Trophoblast cell (in vitro differentiated cells and primary cell): ENCODE results near the gene SLC51B.
A peak's percentile ranks its signal among the peaks of the same experiment; 100 is the strongest.

ENCODE experiments used
- DNase-seq, 2 donors: peaks; one replicate each; pipeline ENCODE4 v3.0.0-alpha.2; 2016
- H2AFZ ChIP-seq: 2 replicates; pipeline ENCODE4 v1.6.1; 2013; ENCODE audit warnings: low read length, moderate library complexity, mild to moderate bottlenecking; ENCODE audit not compliant: insufficient read depth, poor library complexity
- H2AK5ac ChIP-seq: 2 replicates; pipeline ENCODE4 v1.6.1; 2013; ENCODE audit warnings: mild to moderate bottlenecking, low read length
- H2BK120ac ChIP-seq: 2 replicates; pipeline ENCODE4 v1.6.1; 2013; ENCODE audit warnings: low read length, mild to moderate bottlenecking, moderate library complexity; ENCODE audit not compliant: insufficient read depth, poor library complexity
- H2BK12ac ChIP-seq: 2 replicates; pipeline ENCODE4 v1.6.1; 2013; ENCODE audit warnings: mild to moderate bottlenecking, low read length, moderate library complexity
- H2BK5ac ChIP-seq: 2 replicates; pipeline ENCODE4 v1.6.1; 2013; ENCODE audit warnings: low read length, low read depth, moderate library complexity, mild to moderate bottlenecking; ENCODE audit not compliant: poor library complexity
- H3K14ac ChIP-seq: 2 replicates; pipeline ENCODE4 v1.6.1; 2013; ENCODE audit warnings: mild to moderate bottlenecking, low read length
- H3K18ac ChIP-seq: 2 replicates; pipeline ENCODE4 v1.6.1; 2013; ENCODE audit warnings: mild to moderate bottlenecking, low read length
- H3K23ac ChIP-seq: 2 replicates; pipeline ENCODE4 v1.6.1; 2013; ENCODE audit warnings: low read length
- H3K27ac ChIP-seq: 2 replicates; pipeline ENCODE4 v1.5.1; 2013; ENCODE audit warnings: low read depth, mild to moderate bottlenecking, inconsistent platforms, low read length, moderate library complexity
- H3K27me3 ChIP-seq: 2 replicates; pipeline ENCODE4 v1.6.1; 2013; ENCODE audit warnings: inconsistent platforms, mild to moderate bottlenecking, low read length, moderate library complexity; ENCODE audit not compliant: insufficient read depth
- H3K36me3 ChIP-seq, 2 experiments: 1 replicate in 1 of 2; 2 replicates in 1 of 2; pipeline ENCODE4 v1.6.1; 2013; ENCODE audit warnings: low read length in 2 of 2, mild to moderate bottlenecking in 2 of 2, moderate library complexity in 1 of 2; ENCODE audit not compliant: insufficient read depth in 2 of 2, control insufficient read depth in 1 of 2
- H3K4ac ChIP-seq: 2 replicates; pipeline ENCODE4 v1.6.1; 2013; ENCODE audit warnings: low read depth, mild to moderate bottlenecking, low read length, moderate library complexity
- H3K4me1 ChIP-seq, 2 experiments: 1 replicate in 1 of 2; 2 replicates in 1 of 2; pipeline ENCODE4 v1.6.1; 2013; ENCODE audit warnings: low read length in 2 of 2, mild to moderate bottlenecking in 2 of 2, moderate library complexity in 1 of 2; ENCODE audit not compliant: insufficient read depth in 2 of 2, control insufficient read depth in 1 of 2
- H3K4me2 ChIP-seq: 2 replicates; pipeline ENCODE4 v1.6.1; 2013; ENCODE audit warnings: inconsistent platforms, mild to moderate bottlenecking, low read length, moderate library complexity
- H3K4me3 ChIP-seq: 2 replicates; pipeline ENCODE4 v1.5.1; 2013; ENCODE audit warnings: mild to moderate bottlenecking, low read depth, low read length, inconsistent platforms
- H3K79me1 ChIP-seq: one replicate; pipeline ENCODE4 v1.6.1; 2013; ENCODE audit warnings: low read length
- H3K79me2 ChIP-seq: 2 replicates; pipeline ENCODE4 v1.6.1; 2013; ENCODE audit warnings: low read length, mild to moderate bottlenecking; ENCODE audit not compliant: control insufficient read depth, insufficient read depth, poor library complexity
- H3K9ac ChIP-seq: 2 replicates; pipeline ENCODE4 v1.6.1; 2013; ENCODE audit warnings: mild to moderate bottlenecking, low read length
- H3K9me3 ChIP-seq: 2 replicates; pipeline ENCODE4 v1.6.1; 2013; ENCODE audit warnings: low read depth, mild to moderate bottlenecking, control low read depth, inconsistent platforms, low read length; ENCODE audit not compliant: insufficient read depth
- H4K12ac ChIP-seq: 2 replicates; pipeline ENCODE4 v1.6.1; 2013; ENCODE audit warnings: low read depth, mild to moderate bottlenecking, low read length, moderate library complexity
- H4K8ac ChIP-seq: 2 replicates; pipeline ENCODE4 v1.6.1; 2013; ENCODE audit warnings: low read depth, mild to moderate bottlenecking, low read length, moderate library complexity
- H4K91ac ChIP-seq: one replicate; pipeline ENCODE4 v1.6.1; 2013; ENCODE audit warnings: low read depth, mild to moderate bottlenecking, low read length, moderate library complexity
- WGBS: extraction: QIAGEN DNeasy Blood & Tissue Kit; methylation state at CpG from one replicate; pipeline ENCODE4 v1.1.7; 2013; ENCODE audit warnings: missing lambda C conversion rate; ENCODE audit not compliant: insufficient read length, insufficient coverage; ENCODE audit errors: extremely low coverage; 5-methylcytosine and 5-hydroxymethylcytosine counted together

Gene SLC51B

DNA sequence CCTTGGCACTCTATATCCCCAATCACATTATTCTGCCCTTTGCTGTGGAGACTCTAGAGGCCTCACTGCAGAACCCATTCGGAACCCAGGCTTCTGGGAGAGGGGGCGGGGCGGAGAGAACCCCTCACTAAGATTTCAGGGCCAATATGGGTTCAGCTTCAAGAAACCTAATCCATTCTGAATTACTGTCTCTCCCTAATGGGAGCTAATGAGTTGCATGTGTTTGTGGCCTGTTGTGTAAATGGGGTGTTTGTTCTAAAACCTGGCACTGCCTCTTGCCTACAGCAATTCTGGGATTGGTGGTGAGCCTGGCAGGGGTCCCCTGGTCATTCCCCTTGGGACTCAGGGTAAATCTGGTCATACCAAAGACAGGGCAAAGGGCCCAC is 23.2 kb downstream of the SLC51B start:
- no CpG with 5 or more reads among the region's 3 CpGs for WGBS
- H2BK5ac ChIP-seq = no peak overlapping the region
- no peak overlapping the region for H3K9ac ChIP-seq
- peaks cover 9% of the 10 kb centered on the region for H3K27me3 ChIP-seq
- no peak overlapping the region for H4K12ac ChIP-seq
- no peak overlapping the region for H2BK12ac ChIP-seq
- peaks cover 3% of the 10 kb centered on the region for H3K79me1 ChIP-seq
- no peak overlapping the region for H3K4ac ChIP-seq
- H3K18ac ChIP-seq = no peak overlapping the region
- no peak overlapping the region for H3K27ac ChIP-seq
- H3K4me1 ChIP-seq = peaks cover 18 to 29% of the 10 kb centered on the region in 2 experiments
- peak overlapping the region; percentile 72 for H3K4me2 ChIP-seq
- no peak overlapping the region for H2BK120ac ChIP-seq
- H2AFZ ChIP-seq = peak overlapping the region; percentile 6
- no peak overlapping the region for H2AK5ac ChIP-seq
- H3K4me3 ChIP-seq = no peak overlapping the region
- H3K9me3 ChIP-seq = no peaks in the 10 kb centered on the region
- no peak overlapping the region for H3K14ac ChIP-seq
- DNase-seq = no peak
- no peak overlapping the region for H4K8ac ChIP-seq
- no peak overlapping the region for H3K23ac ChIP-seq
- no peaks in the 10 kb centered on the region for H3K36me3 ChIP-seq
- H4K91ac ChIP-seq = peak overlapping the region; percentile 32
- no peaks in the 10 kb centered on the region for H3K79me2 ChIP-seq

DNA sequence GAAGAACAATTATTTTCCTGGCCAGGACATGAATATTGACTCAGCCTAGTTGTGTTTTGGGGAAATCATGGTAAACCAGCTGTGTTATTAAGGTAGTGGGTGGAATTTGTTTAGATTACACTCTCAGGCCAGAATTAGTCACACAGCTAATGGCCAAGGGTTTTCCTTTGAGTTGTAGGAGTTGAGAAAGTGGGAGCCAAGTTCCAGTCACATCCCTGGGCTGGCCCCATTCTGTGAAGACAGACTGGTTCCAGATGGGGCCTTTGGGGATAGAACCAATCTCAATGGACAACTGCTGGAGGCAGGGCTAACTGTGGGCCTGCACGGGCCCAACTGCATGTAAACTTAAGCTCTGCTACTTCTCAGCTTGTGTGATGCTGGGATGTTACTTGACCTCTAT is 24.0 kb downstream of the SLC51B start:
- Histone ChIP-seq H3K79me1 (peaks cover 3% of the 10 kb centered on the region), H3K18ac (no peak overlapping the region), H3K27me3 (peaks cover 9% of the 10 kb centered on the region), H3K9ac (no peak overlapping the region), H3K4me1 (peaks cover 18 to 28% of the 10 kb centered on the region in 2 experiments), H3K27ac (no peak overlapping the region), H3K4me2 (no peak overlapping the region), H2BK12ac (no peak overlapping the region), H2AFZ (no peak overlapping the region), H3K23ac (no peak overlapping the region), H4K8ac (no peak overlapping the region), H3K9me3 (no peaks in the 10 kb centered on the region), H3K4me3 (no peak overlapping the region), H4K91ac (no peak overlapping the region), H4K12ac (no peak overlapping the region), H3K36me3 (no peaks in the 10 kb centered on the region), H2BK5ac (no peak overlapping the region), H3K4ac (no peak overlapping the region), H2BK120ac (no peak overlapping the region), H2AK5ac (no peak overlapping the region), H3K79me2 (no peaks in the 10 kb centered on the region), H3K14ac (no peak overlapping the region)
- no CpG with 5 or more reads among the region's 1 CpG for WGBS
- DNase-seq = no peak

DNA sequence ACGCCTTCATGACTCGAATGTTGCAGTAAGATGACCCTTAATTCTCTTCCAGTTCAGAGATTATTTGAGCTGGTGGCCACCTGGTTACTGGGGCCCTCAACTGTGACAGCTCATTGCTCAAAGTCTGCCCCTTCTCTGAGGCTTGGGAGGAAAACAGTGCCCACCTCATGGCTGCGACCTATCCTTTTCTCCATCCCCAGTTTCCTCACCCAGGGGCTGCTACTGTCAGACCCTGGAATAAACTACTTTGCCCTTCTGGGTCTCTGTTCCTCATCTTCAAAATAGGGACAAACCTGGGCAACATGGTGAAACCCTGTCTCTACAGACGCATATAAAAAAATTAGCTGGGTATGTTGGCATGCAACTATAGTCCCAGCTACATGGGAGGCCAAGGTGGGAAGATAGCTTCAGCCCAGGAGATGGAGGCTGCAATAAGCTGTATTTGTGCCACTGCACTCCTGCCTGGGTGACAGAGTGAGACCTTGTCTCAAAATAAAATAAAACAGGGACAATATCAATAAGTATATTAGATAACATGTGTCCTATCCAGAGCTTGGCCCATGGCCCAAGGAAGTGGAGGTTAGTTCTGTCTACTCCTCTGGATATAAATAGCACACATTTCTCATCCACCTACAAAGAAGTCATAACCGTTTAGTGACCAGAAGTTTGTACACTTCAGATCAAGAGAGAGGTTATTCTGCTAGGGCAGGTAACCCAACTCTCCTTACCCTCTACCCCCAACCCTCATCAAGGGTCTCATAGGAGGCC is 24.8 kb downstream of the SLC51B start:
- Histone ChIP-seq H3K4me3 (no peak overlapping the region), H3K79me2 (no peaks in the 10 kb centered on the region), H3K9ac (no peak overlapping the region), H4K12ac (no peak overlapping the region), H2BK5ac (no peak overlapping the region), H2AFZ (no peak overlapping the region), H3K23ac (no peak overlapping the region), H4K8ac (no peak overlapping the region), H4K91ac (no peak overlapping the region), H2AK5ac (no peak overlapping the region), H3K27me3 (peaks cover 9% of the 10 kb centered on the region), H3K36me3 (no peaks in the 10 kb centered on the region), H3K4me2 (no peak overlapping the region), H3K4me1 (peaks cover 18 to 26% of the 10 kb centered on the region in 2 experiments), H3K79me1 (peaks cover 3% of the 10 kb centered on the region), H3K18ac (no peak overlapping the region), H2BK120ac (no peak overlapping the region), H3K14ac (no peak overlapping the region), H3K27ac (no peak overlapping the region), H3K4ac (no peak overlapping the region), H3K9me3 (no peaks in the 10 kb centered on the region), H2BK12ac (no peak overlapping the region)
- WGBS = no CpG with 5 or more reads among the region's 5 CpGs
- no peak for DNase-seq

DNA sequence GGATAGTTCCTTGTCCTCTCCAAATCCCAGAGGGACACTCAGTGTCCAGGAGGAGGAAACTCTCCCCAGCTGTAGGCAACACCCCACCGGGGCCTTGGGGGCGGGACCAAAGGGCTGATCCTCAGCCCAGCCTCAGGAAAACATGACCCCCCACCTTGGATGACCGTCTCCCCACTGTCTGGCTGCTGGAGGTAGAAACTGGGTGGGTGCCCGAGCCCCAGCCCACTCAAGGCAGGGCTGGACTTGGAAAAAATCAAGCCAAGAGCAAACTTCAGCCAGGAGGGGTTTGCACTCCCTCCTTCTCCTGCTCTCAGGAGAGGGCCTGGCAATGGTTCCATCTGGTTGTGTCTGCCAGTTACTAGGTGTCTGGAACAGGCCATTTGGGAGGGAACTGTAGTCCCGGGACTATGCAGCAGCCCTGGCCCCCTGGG is 26.2 kb downstream of the SLC51B start:
- Histone ChIP-seq H2BK5ac (no peak overlapping the region), H2BK120ac (no peak overlapping the region), H3K4ac (no peak overlapping the region), H3K9ac (no peak overlapping the region), H3K79me2 (no peaks in the 10 kb centered on the region), H4K91ac (no peak overlapping the region), H3K36me3 (no peaks in the 10 kb centered on the region), H4K8ac (no peak overlapping the region), H4K12ac (no peak overlapping the region), H3K27me3 (peaks cover 9% of the 10 kb centered on the region), H3K23ac (no peak overlapping the region), H3K79me1 (peaks cover 3% of the 10 kb centered on the region), H3K14ac (no peak overlapping the region), H3K27ac (no peak overlapping the region), H2AK5ac (no peak overlapping the region), H3K4me1 (peaks cover 15 to 22% of the 10 kb centered on the region in 2 experiments), H3K4me2 (no peak overlapping the region), H3K4me3 (peak overlapping the region; percentile 6), H3K9me3 (no peaks in the 10 kb centered on the region), H2BK12ac (no peak overlapping the region), H3K18ac (no peak overlapping the region), H2AFZ (no peak overlapping the region)
- no CpG with 5 or more reads among the region's 5 CpGs for WGBS
- no peak for DNase-seq
